Medulla oblongata (tissue), 1 donor: ENCODE data around the gene HLA-DQA1.
A peak's percentile ranks its signal among the peaks of the same experiment; 100 is the strongest.
"Not testable (repeated sequence)": the region's sequence is repeated elsewhere in the genome, so short reads cannot be mapped to it uniquely, and the experiment has no call there.

Experiments used
- DNase-seq: peaks from one replicate; pipeline ENCODE4 v3.0.0-alpha.2; 2015; ENCODE audit errors: extremely low spot score

HLA-DQA1 gene

DNA sequence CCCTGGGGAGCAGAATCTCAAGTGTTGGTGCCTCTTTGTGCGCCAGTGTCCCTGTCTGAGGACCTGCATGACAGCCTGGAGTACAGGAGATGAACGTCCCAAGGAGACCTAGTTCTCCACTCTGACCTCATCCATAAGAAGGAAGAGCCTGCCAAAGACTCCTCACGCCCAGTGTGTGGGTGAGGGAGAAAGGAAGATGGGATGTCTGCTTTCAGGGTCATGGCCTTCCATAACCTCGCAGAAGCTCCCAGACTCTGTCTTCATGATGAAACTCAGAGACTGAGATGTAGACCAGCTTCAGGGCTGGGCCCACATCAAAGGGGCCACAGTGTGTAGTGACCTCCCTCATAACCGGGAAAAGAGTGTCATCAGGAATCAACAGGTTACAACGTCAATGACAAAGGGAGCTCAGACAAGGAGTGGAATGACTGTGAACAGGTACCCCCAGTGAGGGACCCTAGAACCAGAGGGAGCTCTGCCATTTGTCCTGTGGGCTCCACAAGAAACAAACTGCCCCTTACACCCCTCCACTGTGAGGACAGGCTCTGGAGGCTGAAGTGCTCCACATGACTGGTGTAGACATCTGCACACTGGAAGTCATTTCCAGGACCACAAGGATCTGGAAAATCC is 21.2 kb downstream of the HLA-DQA1 start:
- no peak for DNase-seq

DNA sequence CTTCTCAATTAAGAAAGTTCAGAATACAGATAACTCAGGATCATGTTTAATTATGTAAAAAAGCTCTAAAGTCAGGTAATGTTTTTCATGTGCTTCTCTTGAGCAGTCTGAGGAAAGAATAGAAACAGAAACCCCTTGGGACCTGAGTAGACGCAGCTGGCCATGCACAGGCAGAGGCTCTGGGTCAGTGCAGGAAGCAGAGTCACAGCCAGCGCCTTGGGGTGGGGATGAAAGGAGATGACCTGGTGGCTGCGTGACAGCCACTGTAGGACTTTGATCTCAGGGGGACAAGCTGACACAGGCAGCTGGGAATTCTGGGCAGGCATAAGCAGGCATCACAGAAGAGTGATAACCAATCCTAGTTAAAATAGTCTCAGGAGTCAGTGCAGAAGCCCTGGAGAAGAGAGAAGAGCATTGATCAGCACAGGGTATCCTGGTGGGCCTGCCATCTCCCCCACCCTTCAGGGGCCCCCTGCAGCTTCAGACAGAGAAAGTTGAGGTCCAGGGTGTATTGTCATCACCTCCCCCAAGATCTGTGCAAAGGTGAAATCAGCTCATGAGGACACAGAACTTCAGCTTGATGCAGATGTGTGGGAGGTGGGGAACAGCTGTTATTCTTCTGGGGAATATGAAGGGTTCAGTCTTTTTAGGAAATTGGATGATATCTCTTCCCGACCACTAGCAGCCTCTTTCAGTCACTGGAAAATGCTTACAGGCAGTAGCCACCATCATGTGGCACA is 22.8 kb downstream of the HLA-DQA1 start:
- DNase-seq, result no peak

DNA sequence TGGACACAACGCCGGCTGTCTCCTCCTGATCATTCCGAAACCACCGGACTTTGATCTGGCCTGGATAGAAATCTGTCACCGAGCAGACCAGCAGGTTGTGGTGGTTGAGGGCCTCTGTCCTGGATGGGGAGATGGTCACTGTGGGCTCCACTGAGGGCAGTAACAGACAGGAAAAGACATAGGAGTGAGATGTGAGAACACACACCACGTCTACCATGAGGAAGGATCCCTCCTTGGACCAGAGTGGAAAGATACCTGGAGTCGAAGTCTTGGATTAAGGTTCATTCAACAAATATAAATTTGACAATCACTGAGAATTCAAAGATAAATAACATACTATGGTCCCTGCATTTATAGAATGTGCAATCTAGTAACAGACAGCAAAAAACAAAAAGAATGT is 24.9 kb downstream of the HLA-DQA1 start:
- DNase-seq, result no peak

DNA sequence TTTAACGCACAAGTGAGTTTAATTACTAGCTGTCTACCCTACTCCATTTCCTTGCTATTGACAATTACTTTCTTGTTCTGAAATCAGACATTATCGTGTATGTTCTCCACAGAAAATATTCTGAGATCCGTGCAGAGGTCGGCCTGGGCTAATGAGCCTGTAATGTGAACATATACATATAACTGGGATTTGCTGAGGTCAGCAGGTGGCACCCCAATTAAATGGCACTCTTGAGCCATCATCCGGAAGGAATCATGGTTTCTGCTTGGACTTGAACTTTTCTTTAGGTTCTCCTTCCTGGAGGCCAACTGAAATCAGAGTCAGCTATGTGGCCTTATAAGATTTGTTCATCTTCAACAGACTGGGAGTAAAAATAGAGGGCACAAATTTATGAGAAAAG is 25.6 kb downstream of the HLA-DQA1 start:
- no peak for DNase-seq

DNA sequence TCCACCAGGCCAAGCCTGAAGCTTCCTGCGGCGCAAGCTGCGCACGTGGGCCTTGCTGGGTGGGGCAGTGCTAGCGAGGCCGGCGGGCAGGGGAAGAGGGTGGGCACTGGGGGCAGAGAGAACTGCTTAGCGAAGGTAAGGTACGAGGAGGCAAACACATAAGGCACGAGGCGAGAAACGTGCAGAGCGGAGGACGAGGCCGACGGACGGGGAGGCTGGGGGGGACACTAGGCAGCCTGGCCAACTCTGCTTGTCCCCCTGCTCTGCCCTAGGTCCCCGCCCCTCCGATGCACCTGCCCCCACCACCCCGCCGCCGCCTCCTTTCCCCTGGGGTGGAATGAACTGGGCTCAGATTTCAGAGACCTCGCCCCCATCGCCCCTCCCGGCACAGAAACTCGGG is 27.1 kb downstream of the HLA-DQA1 start:
- DNase-seq, result no peak

DNA sequence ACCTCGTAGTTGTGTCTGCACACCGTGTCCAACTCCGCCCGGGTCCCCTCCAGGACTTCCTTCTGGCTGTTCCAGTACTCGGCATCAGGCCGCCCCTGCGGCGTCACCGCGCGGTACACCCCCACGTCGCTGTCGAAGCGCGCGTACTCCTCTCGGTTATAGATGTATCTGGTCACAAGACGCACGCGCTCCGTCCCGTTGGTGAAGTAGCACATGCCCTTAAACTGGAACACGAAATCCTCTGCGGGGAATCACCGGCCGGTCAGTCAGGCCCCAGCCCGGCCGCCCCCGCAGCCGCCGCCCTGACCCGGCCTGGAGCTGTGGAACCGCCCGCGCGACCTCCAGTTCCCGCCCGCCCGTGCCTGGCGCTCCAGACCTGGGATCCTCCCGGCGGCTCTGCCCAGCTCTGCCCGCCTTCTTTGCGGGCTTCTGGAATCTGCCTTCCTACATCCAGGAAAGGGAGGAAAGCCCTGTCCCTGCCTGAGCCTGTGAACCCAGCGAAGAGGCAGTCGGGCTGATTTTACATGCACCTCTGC is 27.7 kb downstream of the HLA-DQA1 start:
- DNase-seq, result no peak

DNA sequence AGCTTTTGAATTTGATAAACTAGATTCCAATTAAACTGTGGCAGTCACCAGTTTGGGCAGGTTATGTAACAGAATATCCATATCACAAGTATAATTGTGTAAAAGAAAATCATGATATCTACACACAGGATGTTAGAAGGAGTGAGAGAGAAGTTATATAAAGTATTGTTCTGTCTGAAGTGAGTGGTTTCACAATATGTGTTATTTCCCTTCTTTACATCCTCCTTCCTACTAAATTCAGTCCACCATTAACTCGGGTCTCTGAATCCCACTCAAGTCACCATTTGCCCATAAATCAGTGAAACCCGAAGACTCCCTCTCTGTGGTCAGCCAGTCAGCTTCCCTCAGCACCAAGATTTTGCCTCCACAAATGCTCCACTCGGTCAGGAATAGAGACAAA is 28.5 kb downstream of the HLA-DQA1 start:
- no peak for DNase-seq

DNA sequence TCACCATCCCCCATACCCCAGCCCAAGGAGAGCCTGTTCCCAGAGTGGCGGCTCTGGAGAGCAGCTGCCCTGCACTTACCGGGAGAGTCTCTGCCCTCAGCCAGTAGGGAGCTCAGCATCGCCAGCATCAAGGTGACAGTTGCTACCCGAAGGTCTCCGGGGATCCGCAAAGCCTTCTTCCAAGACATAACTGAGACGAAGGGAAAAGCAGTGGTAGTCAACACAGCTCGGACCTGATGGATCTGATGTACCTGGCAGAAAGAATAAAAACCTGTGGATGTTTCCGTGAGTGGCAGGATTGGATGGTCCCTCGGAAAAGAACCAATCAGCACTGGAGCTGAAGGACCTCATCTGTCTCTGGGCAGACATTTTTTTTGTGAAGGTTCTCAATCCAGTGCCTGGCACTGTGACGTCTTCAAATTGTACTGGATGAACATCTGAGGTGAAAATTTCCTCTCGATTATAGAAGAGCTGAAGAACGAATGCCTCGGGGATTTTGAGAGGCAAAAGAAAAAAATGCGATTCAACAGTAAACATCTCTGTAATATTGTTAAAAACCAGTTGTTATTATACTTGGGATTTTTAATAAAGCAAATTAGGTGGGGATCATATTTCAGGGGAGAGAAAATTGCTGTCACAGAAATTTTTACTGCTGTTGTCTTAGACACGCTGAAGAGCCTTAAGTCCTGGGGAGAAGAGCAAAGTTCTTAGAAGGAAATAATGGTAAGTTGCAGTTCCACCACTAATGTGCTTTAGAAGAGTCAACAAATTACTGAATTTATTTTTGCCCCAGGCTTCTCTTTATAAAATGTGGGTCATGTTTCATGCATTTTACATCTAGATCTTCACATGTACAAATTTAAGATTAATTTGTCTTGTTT is 29.5 kb downstream of the HLA-DQA1 start, which contains the start of gene HLA-DQB1:
Gene HLA-DQB1 (minus strand): TSS at position 238 of the 881 bp plus-strand sequence. CDS start 50 bp downstream, at position 188.
- DNase-seq, result peak; percentile 87

DNA sequence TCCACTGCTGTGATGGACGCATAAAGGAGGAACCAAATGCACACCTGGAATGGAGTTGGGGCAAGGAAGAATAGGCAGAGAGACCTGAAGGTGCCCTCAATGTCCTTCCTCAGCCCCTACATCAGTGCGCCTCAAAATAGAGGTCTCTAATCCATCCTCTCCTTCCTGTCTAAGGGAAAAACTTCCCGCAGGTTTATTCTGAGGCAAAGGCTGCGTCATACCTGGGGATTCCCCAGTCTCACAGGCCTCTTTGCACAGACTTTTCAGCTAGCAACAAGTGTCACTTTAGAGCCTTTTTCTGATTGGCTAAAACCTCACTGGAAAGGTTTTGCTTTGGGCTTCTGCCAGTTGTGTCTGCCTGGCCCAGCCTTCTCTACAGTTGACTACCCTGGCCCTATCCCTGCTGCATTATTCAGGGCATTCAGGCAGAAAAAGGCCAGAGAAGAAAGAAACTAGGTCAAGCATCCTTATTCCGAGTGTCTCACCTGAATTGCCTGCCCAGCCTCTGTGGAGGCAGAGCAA is 31.1 kb downstream of the HLA-DQA1 start:
- peak; percentile 86 for DNase-seq

DNA sequence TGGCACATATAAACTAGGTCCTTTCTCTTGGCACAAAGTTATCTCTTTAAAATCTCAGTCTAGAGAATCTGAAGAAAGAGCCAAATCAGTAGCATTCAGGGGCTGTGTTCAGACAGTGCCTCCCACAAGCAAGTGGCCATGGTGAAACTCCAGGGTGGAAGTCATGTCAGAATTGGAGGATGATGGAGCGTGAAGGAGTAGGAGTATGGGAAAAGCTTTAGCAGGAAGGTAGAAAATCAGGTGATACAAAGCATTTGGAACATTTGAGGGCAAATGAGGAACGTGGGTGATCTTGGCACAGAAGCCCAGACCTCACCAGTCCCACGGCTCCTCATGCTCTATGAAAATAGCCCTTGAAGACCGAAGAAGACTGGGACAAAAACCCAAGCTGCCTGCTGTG is 32.0 kb downstream of the HLA-DQA1 start:
- DNase-seq, result no peak

DNA sequence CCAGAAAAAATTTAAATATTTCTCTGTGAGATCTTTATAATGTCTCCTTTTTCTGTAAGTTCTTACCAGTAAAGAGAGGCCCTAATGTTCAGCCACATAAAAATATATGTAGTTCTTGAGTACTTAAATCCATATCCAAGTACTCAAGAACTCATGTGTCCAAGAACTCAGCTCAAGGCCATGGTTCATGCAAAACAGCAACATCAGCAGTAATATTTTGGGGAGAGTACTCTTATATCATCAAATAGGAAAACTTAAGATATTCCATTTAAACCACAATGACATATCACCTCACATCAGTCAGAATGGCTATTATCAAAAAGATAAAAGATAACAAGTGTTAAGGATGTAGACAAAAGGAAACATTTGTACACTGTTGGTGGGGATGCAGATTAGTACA is 32.7 kb downstream of the HLA-DQA1 start:
- no peak for DNase-seq

DNA sequence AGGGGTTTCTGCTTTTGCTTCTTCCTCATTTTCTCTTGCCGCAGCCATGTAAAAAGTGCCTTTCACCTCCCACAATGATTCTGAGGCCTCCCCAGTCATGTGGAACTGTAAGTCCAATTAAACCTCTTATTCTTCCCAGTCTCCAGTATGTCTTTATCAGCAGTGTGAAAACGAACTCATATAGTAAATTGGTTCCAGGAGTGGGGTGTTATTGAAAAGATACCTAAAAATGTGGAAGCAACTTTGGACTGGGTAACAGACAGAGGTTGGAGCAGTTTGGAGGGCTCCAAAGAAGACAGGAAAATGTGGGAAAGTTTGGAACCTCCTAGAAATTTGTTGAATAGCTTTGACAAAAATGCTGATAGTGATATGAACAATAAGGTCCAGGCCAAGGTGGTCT is 34.7 kb downstream of the HLA-DQA1 start:
- DNase-seq, result not testable (repeated sequence)

DNA sequence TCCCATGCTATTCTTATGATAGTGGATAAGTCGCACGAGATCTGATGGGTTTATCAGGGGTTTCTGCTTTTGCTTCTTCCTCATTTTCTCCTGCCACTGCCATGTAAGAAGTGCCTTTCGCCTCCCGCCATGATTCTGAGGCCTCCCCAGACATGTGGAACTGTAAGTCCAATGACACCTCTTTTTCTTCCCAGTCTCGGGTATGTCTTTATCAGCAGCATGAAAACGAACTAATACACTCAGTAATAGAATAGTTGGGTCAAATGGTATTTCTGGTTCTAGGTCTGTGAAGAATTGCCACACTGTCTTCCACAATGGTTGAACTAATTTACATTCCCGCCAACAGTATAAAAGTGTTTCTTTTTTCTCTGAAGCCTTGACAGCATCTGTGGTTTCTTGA is 36.9 kb downstream of the HLA-DQA1 start:
- DNase-seq, result not testable (repeated sequence)

DNA sequence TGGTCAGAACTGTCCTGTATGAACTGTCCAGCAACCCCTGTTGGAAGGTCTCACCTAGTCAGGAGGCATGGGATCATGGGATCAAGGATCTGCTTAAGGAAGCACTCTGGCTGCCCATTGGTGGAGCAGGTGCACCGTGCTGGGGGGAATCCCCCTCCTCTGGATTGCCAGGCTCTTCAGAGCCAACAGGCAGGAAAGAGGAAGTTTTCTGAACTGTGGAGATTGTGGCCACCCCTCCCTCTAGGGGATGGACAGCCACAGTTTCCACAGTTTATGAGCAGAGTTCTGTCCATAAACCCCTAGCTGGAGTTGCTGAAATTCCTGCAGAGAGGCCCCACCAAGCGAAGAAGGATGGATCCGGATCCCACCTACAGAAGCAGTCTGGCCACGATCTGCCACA is 42.3 kb downstream of the HLA-DQA1 start:
- DNase-seq, result no peak

DNA sequence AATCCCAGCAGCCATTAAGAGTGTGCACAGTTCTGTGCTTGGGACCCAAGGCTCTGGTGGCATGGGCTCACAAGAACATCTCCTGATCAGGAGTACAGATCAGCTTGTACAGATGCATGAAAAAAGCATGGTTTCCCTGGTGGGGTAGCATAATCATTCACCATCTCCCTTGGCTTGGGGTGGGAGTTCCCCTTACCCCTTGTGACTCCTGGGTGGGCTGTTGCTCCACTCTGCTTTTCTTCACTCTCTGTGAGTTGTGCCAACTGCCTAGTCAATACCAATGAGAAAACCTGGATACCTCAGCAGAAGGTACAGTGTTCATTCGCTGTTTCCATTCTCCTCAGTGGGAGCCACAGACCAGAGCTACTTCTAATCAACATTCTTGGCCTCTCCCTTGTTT is 42.8 kb downstream of the HLA-DQA1 start:
- DNase-seq, result no peak

DNA sequence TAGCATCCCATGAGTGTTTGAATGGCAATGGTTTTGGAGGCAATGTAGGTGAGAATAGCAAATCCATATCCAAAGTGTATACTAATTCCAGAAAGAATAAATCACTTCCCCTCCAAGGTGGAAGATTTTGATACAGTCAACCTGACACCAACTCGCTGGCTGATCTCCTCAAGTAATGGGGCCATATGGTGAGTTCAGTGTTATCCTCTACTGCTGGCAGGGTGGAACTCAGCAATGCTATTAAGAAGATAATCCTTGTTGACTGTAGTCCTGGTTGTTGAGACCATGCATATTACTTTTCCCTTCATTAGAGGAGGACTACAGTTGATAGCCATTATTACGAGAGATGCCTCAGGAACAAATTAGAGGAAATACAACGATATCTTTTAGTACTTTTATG is 47.0 kb downstream of the HLA-DQA1 start:
- DNase-seq, result no peak

DNA sequence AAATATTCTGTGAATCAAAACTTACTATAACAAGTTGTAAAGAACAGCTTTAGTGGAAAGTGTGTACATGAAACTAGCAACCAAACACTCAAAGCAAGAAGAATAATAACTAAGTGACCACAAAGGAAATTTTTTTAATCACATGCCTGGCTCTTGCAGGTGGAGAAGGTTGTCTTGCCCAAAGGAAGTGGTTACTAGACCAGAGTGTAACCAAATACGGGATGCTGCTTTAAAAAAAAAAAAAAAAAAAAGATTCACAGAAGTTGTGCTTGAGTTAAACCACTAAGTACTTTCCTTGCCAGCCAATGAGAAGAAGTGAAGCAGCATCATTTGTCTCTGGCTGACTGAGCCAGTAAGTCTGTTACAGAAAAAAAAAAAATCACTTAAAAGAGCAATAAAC is 48.4 kb downstream of the HLA-DQA1 start:
- DNase-seq, result peak; percentile 4

DNA sequence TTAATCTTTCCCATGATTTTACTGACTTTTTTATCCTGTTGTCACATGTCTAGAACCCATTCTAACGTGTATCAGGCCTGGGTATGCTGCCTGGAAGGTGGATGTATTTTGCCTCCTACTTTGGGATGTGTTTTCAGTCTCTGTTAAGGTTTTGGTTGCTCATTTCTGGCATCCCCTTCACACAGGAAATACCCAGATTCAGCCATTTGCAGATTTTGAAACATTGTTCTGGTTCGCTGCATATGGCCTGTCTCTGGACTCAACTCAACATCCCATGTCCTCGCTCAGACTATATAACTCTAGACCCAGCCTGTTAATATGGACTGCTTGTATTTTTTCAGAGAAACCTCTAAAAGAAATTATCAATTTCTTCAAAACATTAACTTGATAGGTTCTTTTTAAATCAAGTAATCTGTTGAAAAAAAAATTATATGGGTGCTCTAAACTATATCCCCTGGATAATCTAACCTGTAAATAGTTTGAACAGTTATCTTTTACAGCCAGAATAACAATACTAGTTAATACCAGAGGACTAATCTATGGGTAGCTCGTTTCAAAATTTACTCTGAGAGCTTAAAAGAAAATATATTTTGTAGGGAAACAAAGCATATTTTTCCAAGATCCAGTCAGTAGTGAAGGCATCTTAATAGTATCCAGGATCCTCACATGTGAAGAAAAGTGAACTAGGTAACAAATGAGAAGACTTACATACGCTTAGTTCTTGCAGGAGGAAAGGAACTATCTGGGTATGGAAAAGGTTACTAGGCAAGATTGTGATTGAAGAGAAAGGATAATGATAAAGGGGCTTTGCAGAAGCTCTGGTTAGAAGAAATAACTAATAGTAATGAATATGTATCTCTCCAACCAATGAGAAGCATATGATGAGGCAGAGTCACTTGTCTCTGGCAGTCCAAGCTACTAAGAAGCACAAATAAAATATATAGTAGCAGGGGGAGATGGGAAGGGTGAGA is 52.6 kb downstream of the HLA-DQA1 start:
- DNase-seq, result peak; percentile 41

DNA sequence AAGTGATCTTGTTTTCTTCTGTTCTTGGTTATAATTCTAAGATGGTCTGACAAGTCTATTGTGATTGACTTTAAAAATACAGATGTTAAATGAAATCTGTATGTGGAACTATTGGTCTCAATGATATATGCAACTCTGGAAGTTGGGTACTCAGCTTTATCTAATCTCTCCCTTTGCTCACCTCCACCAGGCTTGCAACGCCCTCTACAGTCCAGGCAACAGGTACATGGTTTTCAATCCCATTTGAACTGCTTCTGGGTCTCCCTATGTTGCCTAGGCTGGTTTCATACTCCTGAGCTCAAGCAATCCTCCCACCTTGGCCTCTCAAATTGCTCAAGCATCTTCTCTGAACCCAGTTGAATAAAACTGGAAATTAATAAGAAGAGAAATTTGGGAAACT is 54.8 kb downstream of the HLA-DQA1 start:
- peak; percentile 1 for DNase-seq
